Sigmoid colon (tissue), 7 donors: Measurements from ENCODE around the gene RBPJ. TPM values are rescaled to one million over a fixed set of nuclear protein-coding genes. Genes with fewer than 3 reads are reported as not detected.

Experiments
- DNase-seq: peaks from one replicate; pipeline ENCODE4 v3.0.0-alpha.2; 2019
- H3K27ac ChIP-seq, 4 donors: fragments of 200-600 bp; sonication (generic); one replicate each; pipeline ENCODE4 v1.5.1; 2016 to 2019; ENCODE audit warnings: mild to moderate bottlenecking in 1 of 4
- H3K27me3 ChIP-seq, 3 donors: fragments of 200-600 bp; sonication (generic); one replicate each; pipeline ENCODE4 v1.5.1; 2019; ENCODE audit warnings: mild to moderate bottlenecking in 1 of 3
- H3K36me3 ChIP-seq, 4 donors: fragments of 200-600 bp; sonication (generic); one replicate each; pipeline ENCODE4 v1.5.1; 2016 to 2019
- H3K4me1 ChIP-seq, 4 donors: fragments of 200-600 bp; sonication (generic); one replicate each; pipeline ENCODE4 v1.5.1; 2017 to 2019
- H3K4me3 ChIP-seq, 4 donors: fragments of 200-600 bp; sonication (generic); one replicate each; pipeline ENCODE4 v1.5.1; 2017 to 2019; ENCODE audit warnings: mild to moderate bottlenecking in 2 of 4, moderate library complexity in 1 of 4
- H3K9me3 ChIP-seq, 4 donors: fragments of 200-600 bp in 3 of 4; sonication (generic) in 3 of 4; one replicate each; pipeline versions ENCODE4 v1.5.1 to v1.6.1; 2013 to 2019
- CTCF ChIP-seq, 4 experiments: fragments of 450-650 bp in 3 of 4; fragments of 200-600 bp in 1 of 4; IDR thresholded peaks; one replicate each; pipeline ENCODE4 v1.5.1; 2016 to 2019; ENCODE audit warnings: antibody characterized with exemption in 4 of 4, mild to moderate bottlenecking in 3 of 4, moderate library complexity in 2 of 4
- EP300 ChIP-seq, 4 donors: sonication (generic); formaldehyde crosslinking; IDR thresholded peaks; one replicate each; pipeline ENCODE4 v1.6.1; 2017; ENCODE audit warnings: antibody characterized with exemption in 4 of 4
- POLR2A ChIP-seq, 2 donors: fragments of 450-650 bp; IDR thresholded peaks; one replicate each; pipeline ENCODE4 v1.6.1; 2016; ENCODE audit warnings: antibody characterized with exemption in 2 of 2, mild to moderate bottlenecking in 2 of 2, moderate library complexity in 2 of 2
- POLR2AphosphoS5 ChIP-seq, 4 donors: sonication (generic); formaldehyde crosslinking; IDR thresholded peaks; one replicate each; pipeline ENCODE4 v1.6.1; 2017; ENCODE audit warnings: antibody characterized with exemption in 4 of 4
- WGBS, 2 donors: extraction: QIAGEN DNeasy Blood & Tissue Kit; methylation state at CpG; one replicate each; pipeline ENCODE4 v1.1.7; 2013; 5-methylcytosine and 5-hydroxymethylcytosine counted together
- intact Hi-C: fragments of 100-400 bp; cut with DNase I; formaldehyde crosslinking; loops from one replicate; pipeline ENCODE4 v1.15.1; 2023
- polyA plus RNA-seq, 3 donors: library from polyadenylated mRNA; stranded (reverse); fragments of 200-250 nt; gene quantifications; one replicate each; pipeline ENCODE4 v1.2.3, GENCODE V29; 2013
- total RNA-seq, 4 donors: library from RNA; depleted of rRNA; stranded (reverse); fragments of >200 nt; gene quantifications; one replicate each; pipeline ENCODE4 v1.1.0, GENCODE V29; 2016
- donor health status: healthy with polysubstance abuse.
- donor health status: Bipolar disorder and iron deficiency.
- donor health status: healthy.

The RBPJ gene
- total and polyA plus RNA-seq, 7 donors: 15.0 to 114 (median 78.4) TPM

GRCh38 chr4:26426892-26427291 is 106.1 kb downstream of the RBPJ start:
- H3K27ac ChIP-seq: no peak overlapping the region
- 95 to 97% methylated on average over 4 of the region's 4 CpGs for WGBS, 2 donors
- TF ChIP-seq POLR2A (IDR thresholded peaks at IDR 0.05): no peak
- no peak for TF ChIP-seq POLR2AphosphoS5 (IDR thresholded peaks at IDR 0.05)
- no peak for TF ChIP-seq EP300 (IDR thresholded peaks at IDR 0.05)
- no peak for TF ChIP-seq CTCF (IDR thresholded peaks at IDR 0.05)
- H3K4me1 ChIP-seq: peaks cover 0 to 24% (median 5%) of the 10 kb centered on the region in 4 donors
- no peak overlapping the region for H3K4me3 ChIP-seq
- no peaks in the 10 kb centered on the region for H3K9me3 ChIP-seq
- H3K27me3 ChIP-seq: no peaks in the 10 kb centered on the region
- H3K36me3 ChIP-seq: peaks cover 0 to 70% (median 9%) of the 10 kb centered on the region in 4 donors
- no peak for DNase-seq
- intact Hi-C loops: no loop called here

GRCh38 chr4:26429910-26430309 is 109.1 kb downstream of the RBPJ start:
- intact Hi-C loops: no loop called here
- Histone ChIP-seq H3K9me3 (no peaks in the 10 kb centered on the region), H3K27me3 (no peaks in the 10 kb centered on the region), H3K4me3 (no peak overlapping the region), H3K27ac (no peak overlapping the region), H3K36me3 (peaks cover 0 to 53% (median 9%) of the 10 kb centered on the region in 4 donors), H3K4me1 (peaks cover 0 to 37% (median 23%) of the 10 kb centered on the region in 4 donors)
- TF ChIP-seq CTCF (IDR thresholded peaks at IDR 0.05) (no peak), EP300 (IDR thresholded peaks at IDR 0.05) (no peak), POLR2A (IDR thresholded peaks at IDR 0.05) (no peak), POLR2AphosphoS5 (IDR thresholded peaks at IDR 0.05) (no peak)
- 83 to 87% methylated on average over 4 of the region's 4 CpGs for WGBS, 2 donors
- no peak for DNase-seq

GRCh38 chr4:26431461-26432180 is 110.8 kb downstream of the RBPJ start:
- peaks cover 0 to 43% (median 28%) of the 10 kb centered on the region in 4 donors for H3K4me1 ChIP-seq
- H3K27me3 ChIP-seq: no peaks in the 10 kb centered on the region
- H3K9me3 ChIP-seq: no peaks in the 10 kb centered on the region
- H3K36me3 ChIP-seq: peaks cover 0 to 36% (median 9%) of the 10 kb centered on the region in 4 donors
- 72 to 91% methylated on average over 2 of the region's 2 CpGs for WGBS, 2 donors
- no peak for DNase-seq
- H3K27ac ChIP-seq: no peak overlapping the region
- intact Hi-C loops: no loop called here
- no peak for TF ChIP-seq POLR2A (IDR thresholded peaks at IDR 0.05)
- no peak overlapping the region for H3K4me3 ChIP-seq

- peaks cover 0 to 42% (median 28%) of the 10 kb centered on the region in 4 donors for H3K4me1 ChIP-seq
- WGBS, 2 donors: 21 to 68% methylated on average over 5 of the region's 5 CpGs
- intact Hi-C loops: no loop called here
- TF ChIP-seq POLR2A (IDR thresholded peaks at IDR 0.05): no peak
- no peak for DNase-seq
- H3K4me3 ChIP-seq: no peak overlapping the region
- peak overlapping the region in 2 of 4 donors; percentile 22 to 38 for H3K27ac ChIP-seq
- H3K27me3 ChIP-seq: no peaks in the 10 kb centered on the region
- no peaks in the 10 kb centered on the region for H3K9me3 ChIP-seq
- H3K36me3 ChIP-seq: peaks cover 0 to 33% (median 9%) of the 10 kb centered on the region in 4 donors
Measured at GRCh38 chr4:26432419-26432818, 111.6 kb downstream of the RBPJ start.

- Histone ChIP-seq H3K9me3 (no peaks in the 10 kb centered on the region), H3K4me1 (peaks cover 0 to 42% (median 27%) of the 10 kb centered on the region in 4 donors), H3K36me3 (peaks cover 0 to 32% (median 9%) of the 10 kb centered on the region in 4 donors), H3K27ac (peak overlapping the region in 1 of 4 donors; percentile 9), H3K4me3 (no peak overlapping the region), H3K27me3 (no peaks in the 10 kb centered on the region)
- intact Hi-C loops: no loop called here
- 95 to 100% methylated on average over 1 of the region's 1 CpG for WGBS, 2 donors
- no peak for TF ChIP-seq POLR2A (IDR thresholded peaks at IDR 0.05)
- TF ChIP-seq CTCF (IDR thresholded peaks at IDR 0.05): no peak
- no peak for TF ChIP-seq EP300 (IDR thresholded peaks at IDR 0.05)
- no peak for DNase-seq
Measured at GRCh38 chr4:26433556-26433955, 112.7 kb downstream of the RBPJ start.
